ENCODE data around the gene KRT5. TPM values are rescaled to one million over a fixed set of nuclear protein-coding genes. Genes with fewer than 3 reads are reported as not detected.

Gene KRT5
- 0.46 TPM for total RNA-seq

GRCh38 chr12:52519826-52520662, at the start of gene KRT5:
KRT5 (minus strand) TSS chr12:52520394; CDS start chr12:52520296, 98 bp downstream.

GRCh38 chr12:52552681-52553195, 32.5 kb upstream of the KRT5 start, which contains the start of gene KRT71:
KRT71 (minus strand) TSS chr12:52553145; CDS start chr12:52553077, 68 bp downstream.

GRCh38 chr12:52493172-52493571, 27.0 kb downstream of the KRT5 start, which contains the start of gene KRT6A:
KRT6A (minus strand) TSS chr12:52493257; CDS start chr12:52493188, 69 bp downstream.

GRCh38 chr12:52473768-52474167, 46.4 kb downstream of the KRT5 start, which contains the start of gene KRT6C:
KRT6C (minus strand) TSS chr12:52473805; CDS start chr12:52473737, 68 bp downstream.

Other genes starting within 250 kb of the KRT5 start
- 0.46 TPM for gene KRT86, start 245.7 kb downstream of the KRT5 start, total RNA-seq
- gene KRT81, start 228.9 kb downstream of the KRT5 start, total RNA-seq, result 0.23 TPM
- not detected for gene KRT83, start 199.0 kb downstream of the KRT5 start, total RNA-seq
- gene KRT85, start 152.9 kb downstream of the KRT5 start, total RNA-seq, result not detected
- gene KRT84, start 134.7 kb downstream of the KRT5 start, total RNA-seq, result not detected
- gene KRT82, start 114.1 kb downstream of the KRT5 start, total RNA-seq, result not detected
- gene KRT75, start 86.0 kb downstream of the KRT5 start, total RNA-seq, result not detected
- not detected for gene KRT6B, start 68.2 kb downstream of the KRT5 start, total RNA-seq
- gene KRT6C, start 46.6 kb downstream of the KRT5 start, total RNA-seq, result not detected
- not detected for gene KRT6A, start 27.1 kb downstream of the KRT5 start, total RNA-seq
- gene KRT71, start 32.8 kb upstream of the KRT5 start, total RNA-seq, result not detected
- gene KRT74, start 53.4 kb upstream of the KRT5 start, total RNA-seq, result not detected
- gene KRT72, start 81.1 kb upstream of the KRT5 start, total RNA-seq, result 0.23 TPM
- gene KRT73, start 98.2 kb upstream of the KRT5 start, total RNA-seq, result not detected
- not detected for gene KRT2, start 131.8 kb upstream of the KRT5 start, total RNA-seq
- gene KRT1, start 160.0 kb upstream of the KRT5 start, total RNA-seq, result 0.46 TPM
- not detected for gene KRT77, start 183.1 kb upstream of the KRT5 start, total RNA-seq

All from diencephalon (tissue), 1 donor.